Measurements from ENCODE around the gene NTPCR. TPM values are rescaled to one million over a fixed set of nuclear protein-coding genes. Genes with fewer than 3 reads are reported as not detected.
A peak's percentile ranks its signal among the peaks of the same experiment; 100 is the strongest.

The NTPCR gene
- total RNA-seq, 1 experiment from 2014 or later: 33.1 TPM

GRCh38 chr1:233022246-233022645 is 71.8 kb downstream of the NTPCR start:
- Histone ChIP-seq H3K4me1 (ENCODE audit: low read length) (peaks cover 8% of the 10 kb centered on the region), H3K9ac (ENCODE audit: low read length) (no peak overlapping the region), H3K36me3 (ENCODE audit: insufficient read depth, low read length) (no peaks in the 10 kb centered on the region), H3K79me2 (ENCODE audit: low read length) (no peaks in the 10 kb centered on the region), H4K20me1 (ENCODE audit: insufficient read depth, low read depth, low read length) (no peaks in the 10 kb centered on the region), H2AFZ (ENCODE audit: low read length) (no peak overlapping the region), H3K27ac (ENCODE audit: low read length) (no peak overlapping the region), H3K4me3 (ENCODE audit: low read length) (no peak overlapping the region), H3K4me2 (ENCODE audit: low read depth, low read length, poor library complexity, severe bottlenecking) (no peak overlapping the region), H3K9me3 (ENCODE audit: low read length) (no peaks in the 10 kb centered on the region), H3K27me3 (ENCODE audit: low read length) (no peaks in the 10 kb centered on the region), H3K9me2 (replicated peaks; ENCODE audit: insufficient read depth, low read length) (no peaks in the 10 kb centered on the region)
- no peak for DNase-seq

GRCh38 chr1:233024199-233024598 is 73.8 kb downstream of the NTPCR start:
- Histone ChIP-seq H3K36me3 (ENCODE audit: insufficient read depth, low read length) (no peaks in the 10 kb centered on the region), H3K79me2 (ENCODE audit: low read length) (no peaks in the 10 kb centered on the region), H3K9me2 (replicated peaks; ENCODE audit: insufficient read depth, low read length) (no peaks in the 10 kb centered on the region), H3K4me2 (ENCODE audit: low read depth, low read length, poor library complexity, severe bottlenecking) (no peak overlapping the region), H2AFZ (ENCODE audit: low read length) (no peak overlapping the region), H3K9me3 (ENCODE audit: low read length) (no peaks in the 10 kb centered on the region), H3K27me3 (ENCODE audit: low read length) (no peaks in the 10 kb centered on the region), H4K20me1 (ENCODE audit: insufficient read depth, low read depth, low read length) (no peaks in the 10 kb centered on the region), H3K27ac (ENCODE audit: low read length) (no peak overlapping the region), H3K4me3 (ENCODE audit: low read length) (no peak overlapping the region), H3K4me1 (ENCODE audit: low read length) (peaks cover 8% of the 10 kb centered on the region), H3K9ac (ENCODE audit: low read length) (no peak overlapping the region)
- no peak for DNase-seq

- Histone ChIP-seq H3K9me3 (ENCODE audit: low read length) (no peaks in the 10 kb centered on the region), H3K9me2 (replicated peaks; ENCODE audit: insufficient read depth, low read length) (no peaks in the 10 kb centered on the region), H4K20me1 (ENCODE audit: insufficient read depth, low read depth, low read length) (no peaks in the 10 kb centered on the region), H3K4me1 (ENCODE audit: low read length) (peaks cover 8% of the 10 kb centered on the region), H2AFZ (ENCODE audit: low read length) (no peak overlapping the region), H3K27me3 (ENCODE audit: low read length) (no peaks in the 10 kb centered on the region), H3K36me3 (ENCODE audit: insufficient read depth, low read length) (no peaks in the 10 kb centered on the region), H3K4me2 (ENCODE audit: low read depth, low read length, poor library complexity, severe bottlenecking) (no peak overlapping the region), H3K79me2 (ENCODE audit: low read length) (no peaks in the 10 kb centered on the region), H3K9ac (ENCODE audit: low read length) (no peak overlapping the region), H3K27ac (ENCODE audit: low read length) (no peak overlapping the region), H3K4me3 (ENCODE audit: low read length) (no peak overlapping the region)
- DNase-seq: peak; percentile 58
Measured at GRCh38 chr1:233025157-233025556, 74.7 kb downstream of the NTPCR start.

GRCh38 chr1:233025567-233025966 is 75.2 kb downstream of the NTPCR start:
- Histone ChIP-seq H3K9ac (ENCODE audit: low read length) (no peak overlapping the region), H2AFZ (ENCODE audit: low read length) (no peak overlapping the region), H3K9me2 (replicated peaks; ENCODE audit: insufficient read depth, low read length) (no peaks in the 10 kb centered on the region), H3K9me3 (ENCODE audit: low read length) (no peaks in the 10 kb centered on the region), H3K27me3 (ENCODE audit: low read length) (no peaks in the 10 kb centered on the region), H4K20me1 (ENCODE audit: insufficient read depth, low read depth, low read length) (no peaks in the 10 kb centered on the region), H3K36me3 (ENCODE audit: insufficient read depth, low read length) (no peaks in the 10 kb centered on the region), H3K4me2 (ENCODE audit: low read depth, low read length, poor library complexity, severe bottlenecking) (no peak overlapping the region), H3K4me3 (ENCODE audit: low read length) (no peak overlapping the region), H3K79me2 (ENCODE audit: low read length) (no peaks in the 10 kb centered on the region), H3K4me1 (ENCODE audit: low read length) (peaks cover 8% of the 10 kb centered on the region), H3K27ac (ENCODE audit: low read length) (no peak overlapping the region)
- DNase-seq: no peak

GRCh38 chr1:233027046-233027445 is 76.6 kb downstream of the NTPCR start:
- DNase-seq: no peak
- no peaks in the 10 kb centered on the region for H3K27me3 ChIP-seq (ENCODE audit: low read length)
- no peaks in the 10 kb centered on the region for H3K79me2 ChIP-seq (ENCODE audit: low read length)

GRCh38 chr1:233031521-233031920 is 81.1 kb downstream of the NTPCR start:
- no peaks in the 10 kb centered on the region for H3K36me3 ChIP-seq (ENCODE audit: insufficient read depth, low read length)

More at GRCh38 chr1:233027046-233027445, 76.6 kb downstream of the NTPCR start:
- Histone ChIP-seq H3K9me3 (ENCODE audit: low read length) (no peaks in the 10 kb centered on the region), H3K36me3 (ENCODE audit: insufficient read depth, low read length) (no peaks in the 10 kb centered on the region), H3K4me1 (ENCODE audit: low read length) (peaks cover 8% of the 10 kb centered on the region), H3K27ac (ENCODE audit: low read length) (no peak overlapping the region), H3K4me3 (ENCODE audit: low read length) (no peak overlapping the region), H2AFZ (ENCODE audit: low read length) (no peak overlapping the region), H3K9ac (ENCODE audit: low read length) (no peak overlapping the region), H3K9me2 (replicated peaks; ENCODE audit: insufficient read depth, low read length) (no peaks in the 10 kb centered on the region), H4K20me1 (ENCODE audit: insufficient read depth, low read depth, low read length) (no peaks in the 10 kb centered on the region), H3K4me2 (ENCODE audit: low read depth, low read length, poor library complexity, severe bottlenecking) (no peak overlapping the region)

GRCh38 chr1:233032916-233033315 is 82.5 kb downstream of the NTPCR start:
- H3K27ac ChIP-seq (ENCODE audit: low read length): no peak overlapping the region
- no peaks in the 10 kb centered on the region for H3K9me3 ChIP-seq (ENCODE audit: low read length)
- H3K4me3 ChIP-seq (ENCODE audit: low read length): no peak overlapping the region
- no peaks in the 10 kb centered on the region for H4K20me1 ChIP-seq (ENCODE audit: insufficient read depth, low read depth, low read length)
- no peak overlapping the region for H2AFZ ChIP-seq (ENCODE audit: low read length)
- no peak overlapping the region for H3K4me2 ChIP-seq (ENCODE audit: low read depth, low read length, poor library complexity, severe bottlenecking)
- DNase-seq: no peak
- H3K9ac ChIP-seq (ENCODE audit: low read length): no peak overlapping the region
- H3K79me2 ChIP-seq (ENCODE audit: low read length): no peaks in the 10 kb centered on the region
- H3K4me1 ChIP-seq (ENCODE audit: low read length): no peaks in the 10 kb centered on the region
- no peaks in the 10 kb centered on the region for H3K36me3 ChIP-seq (ENCODE audit: insufficient read depth, low read length)
- H3K27me3 ChIP-seq (ENCODE audit: low read length): no peaks in the 10 kb centered on the region
- no peaks in the 10 kb centered on the region for H3K9me2 ChIP-seq (replicated peaks; ENCODE audit: insufficient read depth, low read length)

More at GRCh38 chr1:233031521-233031920, 81.1 kb downstream of the NTPCR start:
- H2AFZ ChIP-seq (ENCODE audit: low read length): no peak overlapping the region
- DNase-seq: no peak
- no peak overlapping the region for H3K9ac ChIP-seq (ENCODE audit: low read length)
- no peak overlapping the region for H3K27ac ChIP-seq (ENCODE audit: low read length)
- H3K27me3 ChIP-seq (ENCODE audit: low read length): no peaks in the 10 kb centered on the region
- no peaks in the 10 kb centered on the region for H4K20me1 ChIP-seq (ENCODE audit: insufficient read depth, low read depth, low read length)
- H3K9me2 ChIP-seq (replicated peaks; ENCODE audit: insufficient read depth, low read length): no peaks in the 10 kb centered on the region
- H3K79me2 ChIP-seq (ENCODE audit: low read length): no peaks in the 10 kb centered on the region
- no peak overlapping the region for H3K4me2 ChIP-seq (ENCODE audit: low read depth, low read length, poor library complexity, severe bottlenecking)
- H3K4me1 ChIP-seq (ENCODE audit: low read length): no peaks in the 10 kb centered on the region
- H3K4me3 ChIP-seq (ENCODE audit: low read length): no peak overlapping the region
- no peaks in the 10 kb centered on the region for H3K9me3 ChIP-seq (ENCODE audit: low read length)

GRCh38 chr1:233033361-233033760 is 83.0 kb downstream of the NTPCR start:
- Histone ChIP-seq H3K9me3 (ENCODE audit: low read length) (no peaks in the 10 kb centered on the region), H2AFZ (ENCODE audit: low read length) (no peak overlapping the region), H3K27me3 (ENCODE audit: low read length) (no peaks in the 10 kb centered on the region), H3K9me2 (replicated peaks; ENCODE audit: insufficient read depth, low read length) (no peaks in the 10 kb centered on the region), H3K4me2 (ENCODE audit: low read depth, low read length, poor library complexity, severe bottlenecking) (no peak overlapping the region), H3K4me1 (ENCODE audit: low read length) (no peaks in the 10 kb centered on the region), H3K9ac (ENCODE audit: low read length) (no peak overlapping the region), H3K79me2 (ENCODE audit: low read length) (no peaks in the 10 kb centered on the region), H3K4me3 (ENCODE audit: low read length) (no peak overlapping the region), H3K27ac (ENCODE audit: low read length) (no peak overlapping the region), H3K36me3 (ENCODE audit: insufficient read depth, low read length) (no peaks in the 10 kb centered on the region), H4K20me1 (ENCODE audit: insufficient read depth, low read depth, low read length) (no peaks in the 10 kb centered on the region)
- DNase-seq: no peak

Measured in Karpas-422 (cell line).